Panc1 (cell line): ENCODE results near the gene IFT122.

Source experiments
- CTCF ChIP-seq: fragments of 450-650 bp; IDR thresholded peaks from 2 replicates; pipeline ENCODE4 v1.5.1; 2017; ENCODE audit warnings: mild to moderate bottlenecking
- POLR2AphosphoS5 ChIP-seq: IDR thresholded peaks from 2 replicates; pipeline ENCODE4 v1.6.1; 2012; ENCODE audit warnings: mild to moderate bottlenecking, low read depth, low read length, moderate library complexity
- REST ChIP-seq, 2 experiments: IDR thresholded peaks; 2 replicates each; pipeline ENCODE4 v1.6.1; 2011 to 2012; ENCODE audit warnings: low read depth in 2 of 2, control low read depth in 1 of 2, low read length in 1 of 2, mild to moderate bottlenecking in 1 of 2, moderate library complexity in 1 of 2; ENCODE audit not compliant: insufficient read depth in 1 of 2
- TCF7L2 ChIP-seq: IDR thresholded peaks from 2 replicates; pipeline ENCODE4 v1.6.1; 2011; ENCODE audit warnings: mild to moderate bottlenecking, low read depth, low read length, inconsistent platforms

GRCh38 chr3:129422897-129423296 lies 17.1 kb upstream of the IFT122 start:
- TF ChIP-seq CTCF (no peak), REST (IDR thresholded peaks at IDR 0.05; ENCODE audit: insufficient read depth in 1 of 2, low read depth in 2 of 2, low read length in 1 of 2) (no peak), TCF7L2 (no peak), POLR2AphosphoS5 (no peak)
